ENCODE measurements around the gene ABCC8. TPM values are rescaled to one million over a fixed set of nuclear protein-coding genes. Genes with fewer than 3 reads are reported as not detected.
"Not testable (repeated sequence)": the region's sequence is repeated elsewhere in the genome, so short reads cannot be mapped to it uniquely, and the experiment has no call there.

Gene ABCC8
- total and polyA plus RNA-seq, 2 experiments from 2014 or later = 2.0 to 3.4 TPM

- TF ChIP-seq ZNF462 (CRISPR knock-in tag; IDR thresholded peaks at IDR 0.05) (no peak), CREB1 (CRISPR knock-in tag; IDR thresholded peaks at IDR 0.05; ENCODE audit: low read depth) (no peak), ETS1 (IDR thresholded peaks at IDR 0.05) (no peak), ZNF114 (CRISPR knock-in tag; IDR thresholded peaks at IDR 0.05) (no peak)
Observed at GRCh38 chr11:17428925-17429324, 47.7 kb downstream of the ABCC8 start (continued).

GRCh38 chr11:17428261-17428660, 48.4 kb downstream of the ABCC8 start:
- Mint-ChIP-seq H3K9me3 (no peaks in the 10 kb centered on the region), H3K4me3 (no peak overlapping the region), H3K27ac (no peak overlapping the region), H3K36me3 (ENCODE audit: low read depth) (no peaks in the 10 kb centered on the region), H3K27me3 (ENCODE audit: insufficient read depth, low read depth, poor library complexity) (peaks cover 2% of the 10 kb centered on the region), H3K4me1 (no peaks in the 10 kb centered on the region)
- DNase-seq (ENCODE audit: low spot score) (no peak), ATAC-seq (no peak)
- Histone ChIP-seq H3F3A (replicated peaks; ENCODE audit: low read depth) (no peaks in the 10 kb centered on the region), H3K4me3 (no peak overlapping the region), H4K20me1 (replicated peaks; ENCODE audit: insufficient read depth) (no peaks in the 10 kb centered on the region), H3K27me3 (ENCODE audit: insufficient read depth) (no peaks in the 10 kb centered on the region), H3K79me2 (replicated peaks; ENCODE audit: insufficient read depth) (no peaks in the 10 kb centered on the region), H2AFZ (no peak overlapping the region), H3K36me3 (ENCODE audit: insufficient read depth) (no peaks in the 10 kb centered on the region), H3K27ac (ENCODE audit: low read depth) (no peak overlapping the region), H3K9me2 (ENCODE audit: insufficient read depth) (no peaks in the 10 kb centered on the region), H3K4me2 (no peak overlapping the region), H3K4me1 (ENCODE audit: insufficient read depth) (no peaks in the 10 kb centered on the region)
- TF ChIP-seq EZH2phosphoT487 (IDR thresholded peaks at IDR 0.05; ENCODE audit: unreplicated experiment) (no peak), ETS1 (IDR thresholded peaks at IDR 0.05) (no peak), CREB1 (CRISPR knock-in tag; IDR thresholded peaks at IDR 0.05; ENCODE audit: low read depth) (no peak), CTCF (conservative IDR thresholded peaks at IDR 0.05; ENCODE audit: low read depth in 2 of 2) (no peak), NANOG (IDR thresholded peaks at IDR 0.05; ENCODE audit: borderline replicate concordance) (no peak)

GRCh38 chr11:17426233-17426632, 50.4 kb downstream of the ABCC8 start:
- H3K4me3 ChIP-seq; H3K4me1 Mint-ChIP-seq; H3K27me3 ChIP-seq (ENCODE audit: insufficient read depth); H3K4me2 ChIP-seq; H3F3A ChIP-seq (replicated peaks; ENCODE audit: low read depth); H3K27ac ChIP-seq (ENCODE audit: low read depth); H3K9me3 Mint-ChIP-seq; H3K79me2 ChIP-seq (replicated peaks; ENCODE audit: insufficient read depth); H3K4me1 ChIP-seq (ENCODE audit: insufficient read depth); H3K9me2 ChIP-seq (ENCODE audit: insufficient read depth); H4K20me1 ChIP-seq (replicated peaks; ENCODE audit: insufficient read depth); H3K27me3 Mint-ChIP-seq (ENCODE audit: insufficient read depth, low read depth, poor library complexity); H3K36me3 Mint-ChIP-seq (ENCODE audit: low read depth); H3K36me3 ChIP-seq (ENCODE audit: insufficient read depth); DNase-seq (ENCODE audit: low spot score); H2AFZ ChIP-seq; H3K4me3 Mint-ChIP-seq; H3K27ac Mint-ChIP-seq; ATAC-seq: not testable (repeated sequence)
